Activated T-cell treated with anti-CD3 and anti-CD28 coated beads, Interleukin-2, amount 50 U/mL, for 1 hour (primary cell): ENCODE measurements around the gene HYDIN.
"Not testable (repeated sequence)": the region's sequence is repeated elsewhere in the genome, so short reads cannot be mapped to it uniquely, and the experiment has no call there.

Source experiments
- DNase-seq: peaks from one replicate; pipeline ENCODE4 v3.0.0-alpha.2; 2020

The HYDIN gene

DNA sequence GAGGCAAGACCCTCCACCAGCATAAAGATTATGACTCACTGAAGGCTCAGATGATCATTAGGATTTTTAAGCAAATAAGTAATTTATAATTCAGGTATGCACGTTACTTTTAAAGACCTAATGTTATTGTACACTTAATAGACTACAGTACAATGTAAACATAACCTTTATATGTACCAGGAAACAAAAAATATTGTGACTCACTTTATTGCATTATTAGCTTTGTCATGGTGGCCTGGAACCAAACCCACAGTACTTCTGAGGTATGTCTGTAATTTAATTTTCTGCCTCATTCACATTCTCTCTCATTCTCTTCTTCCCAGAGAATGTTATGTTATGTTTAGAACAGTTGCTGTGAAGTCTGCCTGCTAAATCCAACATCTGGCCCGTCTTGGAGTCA, 407.8 kb downstream of the HYDIN start:
- not testable (repeated sequence) for DNase-seq

DNA sequence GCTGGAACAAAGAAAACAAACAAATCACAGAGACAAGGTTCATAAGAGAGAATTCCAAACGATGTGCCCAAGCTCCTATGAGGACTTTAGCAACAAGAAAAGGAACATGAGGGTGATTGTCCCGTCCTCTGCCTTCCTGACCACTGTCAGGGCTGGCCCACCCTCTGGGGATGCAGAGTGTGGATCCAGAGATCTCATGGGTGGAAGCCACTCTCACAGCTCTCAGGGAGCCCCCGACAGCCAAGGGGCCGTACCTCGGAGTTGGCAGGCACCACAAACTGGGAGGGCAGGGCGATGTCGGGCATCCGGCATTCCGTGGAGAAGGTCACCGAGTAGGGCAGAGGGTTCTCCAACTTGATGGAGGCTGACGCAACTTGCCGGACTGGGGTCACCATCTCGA, 412.4 kb downstream of the HYDIN start:
- not testable (repeated sequence) for DNase-seq

DNA sequence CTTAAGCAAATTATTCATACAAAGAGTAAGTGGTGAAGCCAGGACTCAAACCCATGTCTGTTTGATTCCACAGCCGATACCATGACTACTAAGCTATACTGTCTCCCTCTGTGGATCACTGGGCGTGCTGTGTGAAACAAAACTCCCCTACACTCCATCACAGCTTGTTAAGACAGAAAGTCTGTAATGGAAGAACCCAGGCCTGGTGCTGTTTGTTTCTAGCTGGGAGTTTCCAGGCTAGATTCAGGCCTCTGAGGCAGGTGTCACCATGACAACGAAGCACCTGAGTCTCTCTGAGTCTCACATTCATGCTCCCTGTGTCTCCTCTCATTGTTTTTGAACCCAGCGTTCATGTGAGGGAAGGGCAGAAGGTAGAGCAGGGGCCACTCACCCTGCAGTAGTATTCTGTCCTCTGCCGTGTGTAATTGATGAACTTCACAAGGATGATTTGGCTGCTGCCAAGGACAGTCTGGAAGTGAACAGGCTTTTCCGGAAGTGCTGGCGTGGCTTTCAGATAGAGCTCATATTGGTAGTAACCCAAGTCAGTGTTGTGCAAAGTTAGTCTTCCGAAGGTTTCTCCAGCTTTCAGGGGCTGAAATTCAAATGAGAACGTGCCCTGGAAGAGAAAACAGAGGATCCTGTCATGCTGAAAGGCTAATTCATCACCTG, 421.0 kb downstream of the HYDIN start:
- DNase-seq = no peak

DNA sequence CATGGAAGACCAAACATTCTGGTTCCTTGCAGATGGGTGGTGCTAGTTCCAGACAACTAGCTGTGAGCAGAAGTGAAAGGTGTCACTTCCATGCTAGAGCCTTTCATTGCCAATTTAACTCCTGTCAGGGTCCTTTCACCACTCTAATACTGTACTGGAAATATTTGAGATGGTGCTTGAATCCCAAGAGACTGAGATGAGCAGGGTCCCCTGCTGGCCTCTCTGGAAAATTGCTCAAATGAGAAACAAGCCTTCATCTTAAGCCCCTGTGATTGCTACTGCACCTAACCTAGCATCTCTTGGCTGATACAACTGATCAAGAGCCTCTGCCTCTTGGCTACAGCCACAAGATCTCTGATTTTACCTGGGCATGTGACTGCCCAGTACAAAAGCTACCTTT, 422.2 kb downstream of the HYDIN start:
- no peak for DNase-seq

DNA sequence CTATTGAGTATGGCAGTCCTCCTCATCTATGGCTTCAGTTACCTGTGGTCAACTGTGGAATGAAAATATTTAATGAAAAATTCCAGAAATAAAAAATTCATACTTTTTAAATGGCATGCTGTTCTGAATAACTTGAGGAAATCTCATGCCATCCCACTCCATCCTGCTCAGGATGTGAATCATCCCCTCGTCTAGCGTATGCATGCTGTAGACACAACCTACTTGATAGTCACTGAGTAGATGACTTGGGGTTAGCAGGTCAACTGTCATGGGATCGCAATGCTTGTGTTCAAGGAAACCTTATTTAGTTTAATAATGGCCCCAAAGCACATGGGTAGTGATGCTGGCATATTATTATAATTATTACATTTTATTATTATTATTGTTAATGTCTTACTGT, 424.7 kb downstream of the HYDIN start:
- DNase-seq = no peak

DNA sequence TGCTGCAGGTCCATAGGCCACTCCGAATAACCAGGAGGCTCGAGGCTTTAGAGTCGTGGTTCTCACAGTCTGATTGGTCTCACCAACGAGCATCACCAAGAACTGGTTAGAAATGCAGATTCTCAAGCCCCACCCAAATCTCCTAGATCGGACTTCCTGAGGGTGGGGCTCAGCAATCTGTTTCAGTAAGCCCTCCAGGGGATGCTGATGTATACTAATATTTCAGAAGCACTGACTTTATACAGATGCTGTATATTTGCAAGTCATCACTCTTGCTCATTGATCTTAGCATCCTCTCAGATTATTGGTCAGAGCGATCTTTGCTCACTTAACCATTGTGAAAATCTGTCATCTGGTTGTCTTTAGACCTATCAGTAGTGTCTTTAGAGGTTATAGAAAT, 425.1 kb downstream of the HYDIN start:
- DNase-seq = no peak

DNA sequence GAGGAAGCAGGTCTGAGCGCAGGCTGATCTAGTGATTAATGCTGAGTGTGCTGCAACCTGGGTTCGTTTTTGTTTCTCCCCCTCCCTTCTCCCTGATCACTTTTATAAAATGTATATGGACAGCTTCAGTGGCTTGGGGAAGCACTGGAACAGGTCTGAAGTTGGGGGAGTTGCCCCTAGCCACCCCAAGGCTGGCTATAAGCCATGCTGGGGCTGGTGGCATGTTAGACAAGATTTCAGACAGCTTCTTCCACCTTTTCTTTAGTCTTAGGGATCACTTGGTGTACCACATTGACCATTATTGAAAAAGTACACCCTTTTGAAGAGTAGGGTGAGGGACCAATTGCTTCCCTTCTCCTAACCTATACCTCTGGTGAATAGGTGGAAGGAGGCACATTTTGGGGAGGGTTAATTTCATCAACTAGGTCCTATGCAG, 425.8 kb downstream of the HYDIN start:
- DNase-seq = no peak

DNA sequence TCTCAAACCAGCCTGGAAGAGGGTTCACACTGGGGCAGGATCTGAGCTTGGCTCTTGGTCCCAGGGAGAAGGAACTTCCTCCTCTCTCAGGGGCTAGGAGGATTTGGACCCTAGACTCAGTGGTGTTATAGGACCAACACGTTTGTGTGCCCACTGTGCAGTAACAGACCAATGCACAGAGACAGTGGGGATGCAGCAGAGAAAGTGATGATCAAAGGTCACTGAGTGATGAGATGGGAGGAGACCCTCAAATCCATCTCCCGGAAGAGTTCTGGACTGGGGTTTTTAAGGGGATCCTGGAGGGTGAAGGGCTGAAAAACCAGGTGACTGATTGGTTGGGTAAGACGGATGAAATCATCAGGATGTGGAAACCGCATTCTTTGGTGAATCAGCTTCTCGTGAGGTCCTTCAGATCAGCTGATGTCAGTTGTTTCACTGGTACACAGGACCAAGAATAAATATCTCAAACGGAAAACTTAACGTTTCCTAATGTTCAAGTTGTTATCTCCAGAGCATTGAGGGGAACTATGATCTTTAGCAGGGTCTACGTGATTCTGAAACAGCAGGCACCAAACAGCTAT, 426.3 kb downstream of the HYDIN start:
- DNase-seq = no peak

DNA sequence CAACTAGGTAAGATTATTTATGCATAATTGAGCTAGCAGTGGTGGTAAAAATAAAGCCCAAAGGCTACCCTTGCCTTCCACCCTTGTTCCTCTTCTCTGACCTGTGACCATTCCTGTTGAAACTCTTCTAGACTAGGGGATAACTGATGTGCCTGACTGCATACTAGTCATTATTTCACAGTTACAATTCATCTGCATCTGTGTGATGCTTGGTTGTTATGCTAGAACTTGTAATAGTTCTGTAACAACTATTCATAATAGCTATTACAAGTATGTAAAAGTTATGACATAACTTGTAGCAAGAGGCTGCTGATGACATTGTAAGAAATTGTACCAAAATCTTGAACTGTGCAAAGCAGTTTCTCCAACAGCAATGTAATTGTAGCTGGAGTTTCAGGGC, 427.2 kb downstream of the HYDIN start:
- DNase-seq = no peak

DNA sequence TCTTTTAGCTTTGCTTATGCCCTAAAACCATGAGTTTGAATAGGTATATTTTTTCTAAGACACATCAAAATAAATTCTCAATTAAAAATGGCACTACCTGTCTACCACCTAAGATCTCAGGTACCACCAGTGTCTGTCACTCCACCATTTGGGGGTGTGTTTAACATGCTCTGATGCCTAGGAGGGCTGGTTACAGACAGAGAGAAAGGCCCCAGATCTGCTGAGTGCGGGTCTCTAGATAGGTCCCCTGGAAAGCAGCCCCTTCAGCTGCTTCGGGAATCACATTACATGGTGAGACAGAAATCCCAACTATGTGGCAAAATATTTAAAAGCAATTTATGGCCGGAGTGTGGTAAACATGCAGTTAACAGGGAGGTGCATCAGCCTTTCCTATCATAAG, 428.9 kb downstream of the HYDIN start:
- DNase-seq = no peak

DNA sequence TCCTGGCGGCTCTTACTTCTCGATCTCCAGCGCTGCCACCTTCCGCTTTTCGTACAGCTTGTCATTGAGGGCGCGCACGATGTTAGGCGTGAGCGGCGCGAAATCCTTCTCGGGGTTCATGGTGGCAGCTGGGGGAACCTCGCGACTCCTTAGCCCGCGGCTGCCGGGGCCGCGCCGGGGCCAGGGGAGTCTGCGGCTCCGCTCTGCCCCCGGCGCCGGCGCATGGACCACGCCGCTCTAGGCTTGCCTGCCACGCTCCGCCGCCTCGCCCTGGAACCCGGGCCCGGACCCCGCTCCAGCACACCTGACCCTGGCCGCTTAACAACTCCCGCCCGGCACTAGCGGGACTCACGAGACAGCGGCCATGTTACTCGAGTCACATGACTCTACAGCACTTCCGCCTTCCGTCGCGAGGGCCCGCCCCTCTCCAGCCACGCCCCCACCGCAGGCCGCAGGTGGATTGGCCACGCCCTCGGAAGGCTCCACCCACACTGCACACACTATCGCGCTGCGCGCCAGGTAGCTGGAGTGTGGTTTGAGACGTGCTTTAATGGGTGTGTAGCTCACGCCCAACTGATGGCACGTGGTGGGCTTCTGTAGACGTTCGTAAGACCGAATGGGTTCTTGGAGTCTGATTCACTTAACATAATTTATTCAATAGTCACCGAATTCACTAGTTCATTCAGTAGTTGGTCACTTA, 429.6 kb downstream of the HYDIN start, which contains the start of gene VAC14:
Gene VAC14, minus strand, starts transcription at position 378 of the 700 bp plus-strand sequence. Its CDS starts 258 bp downstream, at position 120.
- DNase-seq = peak; percentile 99

DNA sequence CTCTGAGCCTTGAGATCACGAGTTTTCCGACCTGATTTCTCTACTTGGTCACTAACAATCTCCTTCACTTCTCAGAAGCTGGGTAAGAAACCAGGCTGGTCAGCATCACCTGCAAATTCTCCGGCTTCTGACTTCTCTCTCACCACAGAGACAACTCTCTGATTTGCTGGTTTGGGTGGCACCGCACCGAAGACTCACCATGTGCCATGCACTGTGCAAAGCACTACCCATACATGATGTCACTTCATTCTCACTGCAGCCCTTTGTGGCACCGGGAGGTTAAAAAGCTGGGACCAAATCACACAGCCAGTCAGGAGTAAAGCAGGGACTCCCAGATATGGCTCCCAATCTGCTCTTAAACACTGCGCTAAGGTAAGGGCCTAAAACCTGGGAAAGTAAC, 430.2 kb downstream of the HYDIN start:
- no peak for DNase-seq

DNA sequence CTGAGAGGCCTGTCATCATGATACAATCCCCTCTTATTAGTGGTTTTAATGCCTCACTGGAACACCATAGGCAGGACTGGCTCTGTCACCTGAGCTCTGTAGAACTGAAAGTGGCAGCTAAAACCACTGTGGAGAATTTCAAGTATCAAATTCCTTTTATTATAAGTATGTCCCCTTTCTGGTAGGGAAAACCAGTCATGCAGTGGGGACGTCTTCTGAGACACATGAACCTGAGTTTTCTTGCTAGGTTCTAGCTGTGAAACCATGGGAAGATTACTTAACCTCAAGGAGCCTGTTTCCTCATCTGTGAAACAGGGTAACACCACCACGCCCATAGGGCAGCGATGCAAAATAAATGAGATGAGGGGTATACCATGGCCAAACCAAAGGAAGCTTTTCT, 434.2 kb downstream of the HYDIN start:
- no peak for DNase-seq

DNA sequence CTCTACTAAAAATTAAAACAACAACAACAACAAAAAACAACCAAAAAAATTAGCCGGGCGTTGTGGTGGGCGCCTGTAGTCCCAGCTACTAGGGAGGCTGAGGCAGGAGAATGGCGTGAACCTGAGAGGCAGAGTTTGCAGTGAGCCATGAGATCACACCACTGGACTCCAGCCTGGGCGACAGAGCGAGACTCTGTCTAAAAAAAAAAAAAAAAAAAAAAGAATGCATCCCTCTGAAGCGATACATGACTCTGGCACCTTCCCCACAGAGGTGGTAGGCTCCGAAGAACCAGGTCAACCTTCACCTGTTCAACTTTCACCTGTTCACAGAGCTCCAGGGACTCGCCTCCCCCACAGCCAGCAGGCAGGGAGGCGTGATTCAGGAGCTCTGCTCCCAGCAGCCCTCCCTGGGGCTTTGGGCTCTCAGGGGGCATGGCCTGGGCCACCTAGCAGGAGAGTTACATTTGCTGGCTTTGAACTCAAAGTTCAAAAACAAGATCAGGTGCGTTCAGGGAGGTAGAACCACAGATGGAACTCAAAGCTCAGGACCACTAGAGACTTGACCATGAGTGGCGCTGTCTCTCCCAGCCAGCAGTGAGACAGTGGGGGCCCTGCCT, 435.1 kb downstream of the HYDIN start:
- DNase-seq = no peak

DNA sequence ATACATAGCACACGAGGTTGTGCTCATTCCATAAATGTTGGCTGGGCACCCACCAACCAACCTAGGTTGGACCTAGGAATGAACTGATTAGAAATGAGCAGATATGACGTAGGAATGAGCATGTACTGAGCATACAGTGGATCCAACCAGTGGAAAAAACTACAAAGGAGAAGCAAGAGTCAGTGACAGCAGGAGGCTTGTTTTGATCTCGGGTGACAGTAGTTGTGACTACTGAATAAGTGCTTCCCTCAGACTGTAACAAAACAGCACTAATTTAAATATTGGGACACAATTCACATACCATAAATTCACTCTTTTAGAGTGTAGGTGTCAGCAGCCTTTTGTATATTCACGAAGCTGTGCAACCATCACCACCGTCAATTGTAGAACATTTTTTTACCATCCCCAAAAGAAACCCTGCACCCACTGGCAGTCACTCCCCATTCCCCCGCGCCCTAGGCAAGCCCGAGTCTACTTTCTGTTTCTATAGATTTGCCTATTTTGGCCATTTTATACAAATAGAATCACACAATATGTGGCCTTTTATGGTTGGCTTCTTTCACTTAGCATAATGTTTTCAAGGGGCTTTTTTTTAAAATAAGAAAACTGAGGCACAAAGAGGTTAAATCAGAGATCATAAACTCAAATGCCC, 436.5 kb downstream of the HYDIN start:
- no peak for DNase-seq

DNA sequence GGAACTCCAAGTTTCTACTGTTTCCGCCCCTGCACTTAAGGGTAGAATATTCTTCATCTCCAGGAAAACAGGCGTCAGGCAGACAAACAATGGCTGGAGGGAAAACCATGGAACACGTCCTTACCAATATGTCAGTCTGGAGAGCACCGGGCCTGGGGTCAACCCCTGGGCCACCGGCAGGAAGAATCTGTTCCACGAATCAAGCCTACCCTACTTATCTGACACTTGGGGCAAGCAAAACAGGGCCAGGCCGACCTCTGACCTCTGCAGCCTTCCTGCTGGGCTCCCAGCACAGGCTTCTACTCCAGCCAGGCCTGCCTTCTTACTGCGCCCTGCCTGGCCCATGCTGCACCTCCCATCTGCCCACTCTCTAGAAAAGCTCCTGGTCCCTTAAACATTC, 439.7 kb downstream of the HYDIN start:
- DNase-seq = no peak

DNA sequence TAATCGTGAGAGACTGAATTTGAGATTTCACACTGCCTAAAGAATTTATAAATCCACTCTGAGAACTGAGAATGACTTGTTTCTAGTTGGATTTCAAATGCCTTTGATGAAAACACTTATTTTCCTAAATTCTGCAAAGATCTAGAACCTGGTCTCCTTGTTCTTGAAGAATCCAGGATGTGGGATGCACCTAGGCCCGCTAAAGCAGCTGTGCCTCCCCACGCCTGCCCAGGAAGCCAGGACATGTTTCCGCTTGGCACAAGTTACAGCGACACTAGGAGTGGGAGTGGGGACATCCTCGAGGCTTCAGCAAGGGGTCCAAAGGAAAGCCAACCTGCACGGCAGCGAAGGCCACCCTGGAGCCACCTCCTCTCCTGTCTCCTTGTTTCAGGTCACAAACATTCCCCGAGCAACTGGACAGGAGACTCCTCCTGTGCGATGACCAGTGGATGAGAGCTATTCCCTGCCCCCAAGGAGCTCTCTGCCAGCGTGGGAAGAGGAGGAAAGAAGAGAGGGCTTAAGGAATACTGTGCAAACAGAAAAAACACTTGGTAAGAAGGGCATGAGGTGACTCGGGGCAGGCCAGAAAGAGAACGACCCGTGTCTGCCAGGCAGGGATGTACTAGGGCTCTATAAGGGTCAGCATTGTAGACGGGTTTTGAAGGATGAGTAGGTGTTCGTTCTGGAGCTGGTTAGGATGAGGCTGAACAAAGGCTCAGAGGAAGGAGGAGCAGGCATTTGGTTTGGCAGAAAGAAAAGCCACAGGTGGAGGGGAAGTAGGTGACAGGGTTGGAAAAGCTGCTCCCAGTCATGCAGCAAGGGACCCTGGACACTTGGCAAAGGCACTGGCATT, 440.7 kb downstream of the HYDIN start:
- DNase-seq = no peak

DNA sequence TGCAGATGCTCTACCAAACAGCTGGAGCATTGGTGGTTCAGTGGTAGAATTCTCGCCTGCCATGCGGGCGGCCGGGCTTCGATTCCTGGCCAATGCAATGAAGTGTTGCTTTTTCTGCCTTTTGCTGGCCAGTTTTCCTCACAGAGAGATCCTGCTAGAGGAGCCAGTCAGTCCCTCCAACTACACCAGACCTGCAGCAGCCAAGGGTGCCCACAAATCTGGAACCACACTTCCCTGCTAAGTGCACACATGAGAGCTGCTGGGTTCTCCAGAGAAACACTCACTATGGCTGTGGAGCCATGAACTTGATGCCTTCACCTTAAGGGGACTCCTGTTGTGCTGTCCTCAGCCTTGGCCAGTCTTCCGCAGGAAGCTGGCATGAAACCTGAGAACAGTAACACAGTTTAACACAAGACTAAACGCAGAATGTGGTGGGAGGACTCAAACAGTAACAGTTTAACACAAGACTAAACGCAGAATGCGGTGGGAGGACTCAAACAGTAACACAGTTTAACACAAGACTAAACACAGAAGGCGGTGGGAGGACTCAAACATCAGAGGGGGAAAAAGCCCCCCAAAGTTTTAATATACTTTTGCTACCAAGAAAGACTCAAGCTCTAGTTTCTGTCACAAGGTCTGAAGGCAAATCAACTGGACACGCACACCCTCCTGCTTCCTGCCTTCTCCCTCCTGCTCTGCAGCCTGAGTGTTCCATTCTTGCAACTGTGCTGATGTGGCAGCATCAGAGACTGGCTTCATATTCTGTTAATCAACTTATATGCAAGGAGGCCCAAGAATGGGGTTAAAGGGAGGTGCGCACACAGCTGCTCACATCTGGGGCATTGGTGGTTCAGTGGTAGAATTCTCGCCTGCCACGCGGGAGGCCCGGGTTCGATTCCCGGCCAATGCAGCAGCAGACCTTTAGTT, 441.6 kb downstream of the HYDIN start:
- DNase-seq = no peak

DNA sequence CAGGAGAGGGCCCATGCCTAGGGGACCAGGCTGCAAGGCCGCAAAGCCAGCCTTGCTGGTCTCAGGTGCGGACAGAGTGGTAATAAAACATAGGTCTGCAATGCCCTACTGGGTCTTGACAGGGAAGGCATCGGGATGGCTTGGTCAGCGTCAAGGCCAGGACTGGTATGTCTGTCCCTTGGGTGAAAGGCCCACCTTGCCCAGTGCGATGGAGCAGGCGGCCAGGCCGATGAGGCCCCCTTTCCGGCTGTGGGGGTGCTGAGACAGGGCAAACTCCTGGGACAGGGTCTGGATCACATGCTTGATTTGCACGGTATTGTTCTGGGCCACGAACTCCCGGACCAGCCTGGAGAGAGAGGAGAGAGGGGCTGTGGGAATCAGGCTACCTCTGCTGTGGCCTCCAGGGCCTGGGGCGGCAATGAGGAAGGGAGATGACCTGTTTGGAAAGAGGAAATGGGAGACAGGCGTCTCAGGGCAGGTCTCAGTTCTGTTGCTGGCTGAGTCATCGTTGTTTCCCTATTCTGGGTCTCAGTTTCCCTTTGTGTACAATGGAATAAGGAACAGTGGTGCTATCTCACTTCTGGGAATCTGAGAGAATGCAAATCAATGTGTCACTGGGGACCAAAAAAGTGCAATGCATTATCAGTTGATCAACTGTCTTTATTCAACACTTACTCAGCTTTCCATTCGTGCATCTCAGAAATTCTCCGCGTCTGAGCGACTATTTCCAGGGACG, 444.3 kb downstream of the HYDIN start:
- no peak for DNase-seq
